Small intestine (tissue), 7 donors: ENCODE results near the gene DSCAML1. TPM values are rescaled to one million over a fixed set of nuclear protein-coding genes. Genes with fewer than 3 reads are reported as not detected.

Experiments used
- DNase-seq, 2 donors: peaks; one replicate each; pipeline versions ENCODE4 v3.0.0 to v3.0.0-alpha.2; 2013
- FAIRE-seq: peaks from 2 replicates; lab custom pipeline; 2012; peaks lifted over from hg19 to GRCh38; lab: Jason Lieb, UNC
- H3K27ac ChIP-seq, 3 donors: one replicate each; pipeline ENCODE4 v1.5.1; 2013; ENCODE audit warnings: low read length in 2 of 3, mild to moderate bottlenecking in 2 of 3, control low read depth in 1 of 3, inconsistent platforms in 1 of 3, low read depth in 1 of 3, moderate library complexity in 1 of 3
- H3K27me3 ChIP-seq, 3 donors: one replicate each; pipeline ENCODE4 v1.6.1; 2013; ENCODE audit warnings: low read length in 3 of 3, inconsistent platforms in 1 of 3; ENCODE audit not compliant: control insufficient read depth in 3 of 3, insufficient read depth in 3 of 3
- H3K36me3 ChIP-seq, 3 donors: one replicate each; pipeline ENCODE4 v1.6.1; 2013; ENCODE audit warnings: low read length in 3 of 3, inconsistent platforms in 1 of 3, low read depth in 1 of 3, mild to moderate bottlenecking in 1 of 3, moderate library complexity in 1 of 3; ENCODE audit not compliant: control insufficient read depth in 3 of 3, insufficient read depth in 2 of 3
- H3K4me1 ChIP-seq, 3 donors: one replicate each; pipeline ENCODE4 v1.6.1; 2013; ENCODE audit warnings: low read length in 2 of 3, inconsistent platforms in 1 of 3, low read depth in 1 of 3, mild to moderate bottlenecking in 1 of 3, moderate library complexity in 1 of 3; ENCODE audit not compliant: control insufficient read depth in 3 of 3, insufficient read depth in 2 of 3
- H3K4me3 ChIP-seq, 3 donors: one replicate each; pipeline ENCODE4 v1.5.1; 2013; ENCODE audit warnings: low read length in 3 of 3, control low read depth in 1 of 3, inconsistent platforms in 1 of 3, low read depth in 1 of 3, mild to moderate bottlenecking in 1 of 3, moderate library complexity in 1 of 3
- H3K9me3 ChIP-seq, 2 donors: one replicate each; pipeline ENCODE4 v1.6.1; 2013; ENCODE audit warnings: low read depth in 1 of 2, low read length in 1 of 2; ENCODE audit not compliant: control insufficient read depth in 2 of 2, insufficient read depth in 1 of 2
- whole genome bisulfite sequencing, 3 donors: extraction: QIAGEN DNeasy Blood & Tissue Kit; methylation state at CpG; one replicate each; pipeline ENCODE4 v1.1.7; 2013; 5-methylcytosine and 5-hydroxymethylcytosine counted together
- polyA plus RNA-seq, 4 donors: library from polyadenylated mRNA; stranded (reverse) in 3 of 4; unstranded in 1 of 4; fragments of 200-250 nt in 3 of 4; fragments of 120-200 nt in 1 of 4; gene quantifications; one replicate each; pipeline versions ENCODE4 v1.2.1 to v1.2.3, GENCODE V29; 2013
- donor health status: healthy with polysubstance abuse.
- donor health status: control.
- donor health status: control.
- donor health status: Bipolar disorder and iron deficiency.
- donor health status: healthy.

The DSCAML1 gene
- polyA plus RNA-seq, 4 donors: under 0.01 to 3.3 (median 0.22) TPM; not detected in 1

GRCh38 chr11:117589063-117589462 lies 208.0 kb downstream of the DSCAML1 start:
- DNase-seq (no peak), FAIRE-seq (no peak)
- Histone ChIP-seq H3K9me3 (no peaks in the 10 kb centered on the region), H3K27me3 (peaks cover 0 to 17% (median 3%) of the 10 kb centered on the region in 3 donors), H3K4me1 (no peaks in the 10 kb centered on the region), H3K27ac (no peak overlapping the region), H3K4me3 (no peak overlapping the region), H3K36me3 (no peaks in the 10 kb centered on the region)
- 52 to 68% (median 68%) methylated on average over 11 of the region's 11 CpGs for WGBS, 3 donors

GRCh38 chr11:117588166-117588810 lies 208.7 kb downstream of the DSCAML1 start:
- DNase-seq: no peak
- Histone ChIP-seq H3K27ac (no peak overlapping the region), H3K36me3 (no peaks in the 10 kb centered on the region), H3K9me3 (no peaks in the 10 kb centered on the region), H3K27me3 (peaks cover 0 to 17% (median 3%) of the 10 kb centered on the region in 3 donors), H3K4me1 (no peaks in the 10 kb centered on the region), H3K4me3 (no peak overlapping the region)
- no peak for FAIRE-seq
- WGBS, 3 donors: 63 to 70% (median 69%) methylated on average over 14 of the region's 14 CpGs

DNA sequence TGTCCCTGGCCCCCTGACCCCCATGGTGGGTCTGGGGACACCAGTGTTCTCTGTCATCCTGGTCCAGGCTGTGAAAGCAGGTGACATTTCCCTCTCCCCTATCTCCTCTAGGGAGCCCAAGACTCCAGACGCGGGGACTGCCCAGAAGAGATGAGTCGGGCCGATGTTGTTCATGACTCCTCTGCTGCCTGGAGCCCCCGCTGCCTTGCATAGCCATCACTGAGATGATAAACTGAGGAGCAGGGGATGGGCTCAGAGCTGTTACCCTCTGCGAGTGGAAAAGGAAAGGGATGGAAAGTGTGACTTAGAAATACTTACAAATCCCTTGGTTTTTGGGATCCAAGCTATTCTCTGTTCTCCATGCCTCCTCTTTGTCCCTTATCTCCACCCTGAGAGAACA lies 209.6 kb downstream of the DSCAML1 start:
- FAIRE-seq: no peak
- 85 to 93% (median 87%) methylated on average over 6 of the region's 6 CpGs for WGBS, 3 donors

GRCh38 chr11:117586392-117586791 lies 210.6 kb downstream of the DSCAML1 start:
- WGBS, 3 donors: 67 to 83% (median 77%) methylated on average over 5 of the region's 5 CpGs

More for the DNA sequence above, 209.6 kb downstream of the DSCAML1 start:
- Histone ChIP-seq H3K9me3 (no peaks in the 10 kb centered on the region), H3K27ac (no peak overlapping the region), H3K27me3 (peaks cover 0 to 19% (median 3%) of the 10 kb centered on the region in 3 donors), H3K36me3 (no peaks in the 10 kb centered on the region), H3K4me3 (no peak overlapping the region), H3K4me1 (no peaks in the 10 kb centered on the region)
- no peak for DNase-seq

GRCh38 chr11:117585631-117586030 lies 211.4 kb downstream of the DSCAML1 start:
- H3K27me3 ChIP-seq: peaks cover 0 to 19% (median 3%) of the 10 kb centered on the region in 3 donors
- no peaks in the 10 kb centered on the region for H3K36me3 ChIP-seq
- H3K27ac ChIP-seq: no peak overlapping the region
- H3K4me3 ChIP-seq: no peak overlapping the region
- 82 to 84% (median 82%) methylated on average over 8 of the region's 8 CpGs for WGBS, 3 donors
- no peak for DNase-seq
- FAIRE-seq: no peak
- no peaks in the 10 kb centered on the region for H3K4me1 ChIP-seq
- no peaks in the 10 kb centered on the region for H3K9me3 ChIP-seq

More at GRCh38 chr11:117586392-117586791, 210.6 kb downstream of the DSCAML1 start:
- Histone ChIP-seq H3K9me3 (no peaks in the 10 kb centered on the region), H3K4me3 (no peak overlapping the region), H3K36me3 (no peaks in the 10 kb centered on the region), H3K27ac (no peak overlapping the region), H3K27me3 (peaks cover 0 to 19% (median 3%) of the 10 kb centered on the region in 3 donors), H3K4me1 (no peaks in the 10 kb centered on the region)
- FAIRE-seq (no peak), DNase-seq (no peak)

DNA sequence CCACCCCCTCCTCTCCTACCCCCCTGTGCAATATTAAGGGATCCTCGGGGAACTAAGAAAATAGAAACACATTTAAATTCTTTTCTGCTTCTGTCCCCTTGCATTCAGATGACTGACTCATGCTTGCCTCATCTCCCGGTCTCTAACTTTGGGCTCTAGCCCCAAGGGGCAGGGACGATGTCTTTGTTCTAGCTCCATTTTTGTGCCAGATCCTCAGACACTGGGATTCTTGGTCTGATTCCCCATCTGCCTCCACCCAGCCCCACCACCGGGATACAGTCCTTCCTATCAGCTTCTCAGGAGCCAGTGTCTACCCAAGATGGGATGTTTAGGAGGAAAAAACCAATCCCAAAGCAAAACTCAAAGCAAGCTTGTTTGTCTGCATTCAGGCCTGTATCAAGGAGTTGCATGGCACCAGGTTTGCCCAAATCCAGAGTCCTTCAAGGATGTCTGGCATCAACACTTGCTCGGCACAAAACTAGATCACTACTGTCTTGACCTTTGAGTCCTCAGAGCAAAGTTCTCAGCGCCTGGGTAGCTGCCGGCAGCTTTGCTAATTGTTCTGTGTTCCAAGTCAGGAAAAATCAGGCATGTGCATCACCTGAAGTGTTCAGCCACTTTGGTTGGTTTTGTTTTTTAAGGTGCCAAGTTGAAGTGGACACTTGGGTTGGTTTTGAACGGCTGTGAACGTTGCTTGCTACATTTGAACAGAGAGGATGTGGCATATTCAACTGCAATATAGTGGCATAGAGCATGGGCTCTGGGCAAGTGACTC lies 212.8 kb downstream of the DSCAML1 start:
- peak; percentile 21 to 25 for DNase-seq
- FAIRE-seq: no peak

GRCh38 chr11:117583063-117583801 lies 213.8 kb downstream of the DSCAML1 start:
- H3K4me1 ChIP-seq: no peaks in the 10 kb centered on the region
- no peaks in the 10 kb centered on the region for H3K9me3 ChIP-seq
- 27 to 56% (median 40%) methylated on average over 15 of the region's 15 CpGs for WGBS, 3 donors
- FAIRE-seq (no peak), DNase-seq (no peak)
- H3K27ac ChIP-seq: no peak overlapping the region
- H3K4me3 ChIP-seq: no peak overlapping the region
- peaks cover 0 to 9% (median 3%) of the 10 kb centered on the region in 3 donors for H3K27me3 ChIP-seq
- no peaks in the 10 kb centered on the region for H3K36me3 ChIP-seq

More for the DNA sequence above, 212.8 kb downstream of the DSCAML1 start:
- Histone ChIP-seq H3K4me1 (no peaks in the 10 kb centered on the region), H3K27ac (no peak overlapping the region), H3K36me3 (no peaks in the 10 kb centered on the region), H3K4me3 (no peak overlapping the region), H3K9me3 (no peaks in the 10 kb centered on the region), H3K27me3 (peaks cover 0 to 19% (median 3%) of the 10 kb centered on the region in 3 donors)
- 41 to 67% (median 51%) methylated on average over 9 of the region's 9 CpGs for WGBS, 3 donors

- Histone ChIP-seq H3K27me3 (peaks cover 0 to 6% (median 0%) of the 10 kb centered on the region in 3 donors), H3K36me3 (no peaks in the 10 kb centered on the region), H3K4me1 (no peaks in the 10 kb centered on the region), H3K27ac (no peak overlapping the region), H3K9me3 (no peaks in the 10 kb centered on the region), H3K4me3 (no peak overlapping the region)
- FAIRE-seq (no peak), DNase-seq (no peak)
- WGBS, 3 donors: 86 to 88% (median 88%) methylated on average over 6 of the region's 6 CpGs
Observed at GRCh38 chr11:117582433-117582832, 214.6 kb downstream of the DSCAML1 start.
